Coronary artery (tissue), 2 donors: ENCODE results near the gene STAU1.
A peak's percentile ranks its signal among the peaks of the same experiment; 100 is the strongest.
"Not testable (repeated sequence)": the region's sequence is repeated elsewhere in the genome, so short reads cannot be mapped to it uniquely, and the experiment has no call there.

Experiments used
- DNase-seq: peaks from one replicate; pipeline ENCODE4 v3.0.0-alpha.2; 2017; ENCODE audit warnings: low spot score
- H3K27ac ChIP-seq, 2 donors: fragments of 200-600 bp; sonication (generic); one replicate each; pipeline ENCODE4 v1.5.1; 2016 to 2019
- H3K4me3 ChIP-seq: fragments of 200-600 bp; sonication (generic); 2 replicates; pipeline ENCODE4 v1.5.1; 2016; ENCODE audit warnings: mild to moderate bottlenecking, moderate library complexity
- TF ChIP-seq, protein P1 (sequence below): fragments of 200-600 bp; sonication (generic); IDR thresholded peaks from one replicate; pipeline ENCODE4 v1.5.1; 2019; ENCODE audit warnings: antibody characterized with exemption

STAU1 gene

DNA sequence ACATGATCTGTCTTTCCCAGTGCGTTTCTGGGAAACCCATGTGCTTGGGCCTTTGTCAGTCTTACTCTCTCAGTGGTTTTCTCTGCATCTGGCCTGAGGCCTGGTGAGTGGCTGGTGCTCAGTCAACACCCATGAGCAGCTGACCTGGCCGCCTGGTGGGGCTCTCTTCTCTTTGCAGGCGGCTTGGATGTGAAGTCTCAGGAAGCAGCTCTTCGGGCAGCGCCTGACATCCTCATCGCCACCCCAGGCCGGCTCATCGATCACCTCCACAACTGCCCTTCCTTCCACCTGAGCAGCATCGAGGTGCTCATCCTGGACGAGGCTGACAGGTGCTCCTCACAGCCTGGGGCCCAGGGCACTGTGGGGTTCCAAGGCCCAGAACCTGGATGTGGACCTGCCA is 41.9 kb upstream of the STAU1 start:
- Histone ChIP-seq H3K4me3 (no peak overlapping the region), H3K27ac (peak overlapping the region in 1 of 2 donors; percentile 48)
- TF ChIP-seq, protein P1, sequence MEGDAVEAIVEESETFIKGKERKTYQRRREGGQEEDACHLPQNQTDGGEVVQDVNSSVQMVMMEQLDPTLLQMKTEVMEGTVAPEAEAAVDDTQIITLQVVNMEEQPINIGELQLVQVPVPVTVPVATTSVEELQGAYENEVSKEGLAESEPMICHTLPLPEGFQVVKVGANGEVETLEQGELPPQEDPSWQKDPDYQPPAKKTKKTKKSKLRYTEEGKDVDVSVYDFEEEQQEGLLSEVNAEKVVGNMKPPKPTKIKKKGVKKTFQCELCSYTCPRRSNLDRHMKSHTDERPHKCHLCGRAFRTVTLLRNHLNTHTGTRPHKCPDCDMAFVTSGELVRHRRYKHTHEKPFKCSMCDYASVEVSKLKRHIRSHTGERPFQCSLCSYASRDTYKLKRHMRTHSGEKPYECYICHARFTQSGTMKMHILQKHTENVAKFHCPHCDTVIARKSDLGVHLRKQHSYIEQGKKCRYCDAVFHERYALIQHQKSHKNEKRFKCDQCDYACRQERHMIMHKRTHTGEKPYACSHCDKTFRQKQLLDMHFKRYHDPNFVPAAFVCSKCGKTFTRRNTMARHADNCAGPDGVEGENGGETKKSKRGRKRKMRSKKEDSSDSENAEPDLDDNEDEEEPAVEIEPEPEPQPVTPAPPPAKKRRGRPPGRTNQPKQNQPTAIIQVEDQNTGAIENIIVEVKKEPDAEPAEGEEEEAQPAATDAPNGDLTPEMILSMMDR = no peak
- no peak for DNase-seq

GRCh38 chr20:49229381-49229780 is 41.2 kb upstream of the STAU1 start:
- H3K27ac ChIP-seq = no peak overlapping the region
- TF ChIP-seq, protein P1 = no peak
- DNase-seq = no peak
- H3K4me3 ChIP-seq = no peak overlapping the region

DNA sequence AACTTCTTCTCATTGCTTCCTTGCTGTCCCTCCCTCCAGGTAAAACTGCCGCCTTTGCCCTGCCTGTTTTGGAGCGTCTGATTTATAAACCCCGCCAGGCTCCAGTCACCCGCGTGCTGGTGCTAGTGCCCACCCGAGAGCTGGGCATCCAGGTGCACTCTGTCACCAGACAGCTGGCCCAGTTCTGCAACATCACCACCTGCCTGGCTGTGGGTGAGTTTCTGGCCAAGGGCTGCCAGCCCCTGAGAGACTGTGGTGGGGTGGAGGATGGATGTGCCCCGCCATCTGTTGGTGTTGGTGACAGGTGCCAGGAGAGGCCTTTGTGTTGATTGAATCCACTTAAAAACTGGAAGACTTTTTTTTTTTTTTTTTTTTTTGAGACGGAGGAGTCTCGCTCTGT is 40.5 kb upstream of the STAU1 start:
- no peak overlapping the region for H3K4me3 ChIP-seq
- TF ChIP-seq, protein P1 = no peak
- DNase-seq = no peak
- no peak overlapping the region for H3K27ac ChIP-seq

DNA sequence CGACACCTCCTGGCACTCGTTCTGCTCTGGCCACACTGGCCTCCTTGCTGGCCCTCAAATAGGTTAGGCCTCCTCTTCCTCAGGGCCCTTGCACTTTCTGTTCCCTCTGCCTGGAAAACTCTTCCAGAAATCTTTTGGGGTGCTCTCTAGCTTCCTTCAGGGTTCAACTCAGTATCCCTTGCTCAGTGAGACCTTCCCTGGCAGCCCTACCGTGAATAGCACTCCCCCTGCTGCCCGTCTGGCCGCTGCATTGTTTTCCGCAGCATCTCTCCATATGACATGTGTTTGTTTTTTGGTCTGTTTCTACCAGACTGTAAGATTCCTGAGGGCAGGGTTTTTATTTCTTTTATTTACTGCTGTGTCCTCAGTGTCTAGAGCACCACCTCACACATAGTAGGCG is 37.8 kb upstream of the STAU1 start:
- Histone ChIP-seq H3K27ac (no peak overlapping the region), H3K4me3 (no peak overlapping the region)
- DNase-seq = no peak
- TF ChIP-seq, protein P1 = no peak

GRCh38 chr20:49219924-49220831 is 32.0 kb upstream of the STAU1 start:
- no peak for DNase-seq
- peak overlapping the region; percentile 84 for H3K4me3 ChIP-seq
- TF ChIP-seq, protein P1 = no peak
- peak overlapping the region; percentile 82 to 91 for H3K27ac ChIP-seq

DNA sequence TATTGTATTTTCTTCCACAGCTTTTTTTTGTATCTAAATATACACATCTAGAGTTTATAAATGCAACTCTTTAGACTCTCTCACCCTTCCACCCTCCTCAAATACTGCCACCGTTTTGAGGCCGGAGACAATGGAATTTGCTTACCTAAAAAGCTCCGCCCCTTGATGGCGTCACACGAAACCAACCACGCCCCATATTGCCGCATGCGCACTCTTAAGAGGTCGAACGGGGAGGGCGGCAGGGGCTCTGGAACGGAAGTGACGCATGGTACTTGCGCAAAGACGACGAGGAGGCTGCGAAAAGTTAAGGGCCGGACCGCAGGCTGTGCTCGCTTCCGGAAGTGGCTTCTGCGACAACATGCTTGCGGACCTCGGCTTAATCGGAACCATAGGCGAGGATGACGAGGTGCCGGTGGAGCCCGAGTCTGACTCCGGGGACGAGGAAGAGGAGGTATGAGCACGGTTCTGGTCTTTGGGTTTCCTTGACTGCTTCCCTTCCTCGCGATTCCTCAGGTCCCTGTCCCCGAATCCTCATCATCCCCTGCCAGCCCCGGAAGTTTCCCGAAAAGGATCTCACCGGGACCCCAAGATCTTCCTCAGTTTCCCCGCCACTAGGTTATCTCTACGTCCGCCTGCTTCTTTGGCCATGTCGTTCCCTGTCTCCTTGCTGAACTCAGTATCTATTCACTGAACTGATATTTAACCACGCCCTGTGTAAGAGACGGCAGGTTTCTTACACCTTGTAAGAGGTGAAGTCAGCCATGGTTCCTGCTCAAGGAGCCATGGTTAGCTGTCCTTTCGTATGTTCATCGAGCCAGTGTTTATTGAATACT is 31.2 kb upstream of the STAU1 start, which contains the start of gene DDX27:
Gene DDX27 (plus strand): TSS at position 326 of the 833 bp plus-strand sequence. CDS start 33 bp downstream, at position 359.
- peak; percentile 97 for DNase-seq
- TF ChIP-seq, protein P1 = no peak
- Histone ChIP-seq H3K27ac (peak within 1 kb of the TSS; percentile 82 to 91), H3K4me3 (peak within 1 kb of the TSS; percentile 84)

- peak overlapping the region; percentile 82 to 91 for H3K27ac ChIP-seq
- DNase-seq = not testable (repeated sequence)
- H3K4me3 ChIP-seq = peak overlapping the region; percentile 84
Observed at GRCh38 chr20:49218739-49219090, 30.6 kb upstream of the STAU1 start.
